ENCODE data around the gene CTR9.
A peak's percentile ranks its signal among the peaks of the same experiment; 100 is the strongest.

CTR9 gene

DNA sequence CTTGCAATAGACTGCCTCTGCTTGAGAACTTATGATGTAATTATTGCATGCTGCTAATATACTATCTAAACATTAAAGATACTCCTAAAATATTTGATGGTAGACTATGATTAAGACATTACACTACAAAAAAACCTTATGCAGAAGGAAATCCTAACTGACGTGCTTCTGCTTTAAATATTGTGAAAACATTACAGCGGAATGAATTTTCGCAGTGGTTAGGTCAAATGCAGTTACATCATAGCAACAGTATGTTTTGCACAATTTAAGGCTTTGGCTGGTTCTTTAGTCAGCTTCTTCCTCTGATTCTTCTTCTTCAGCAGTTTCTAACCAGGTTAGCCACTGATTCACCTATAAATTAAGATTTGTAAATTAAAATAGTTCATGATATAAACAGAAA is 46.5 kb downstream of the CTR9 start:
- DNase-seq, result no peak
- Mint-ChIP-seq H3K4me1 (peaks cover 20% of the 10 kb centered on the region), H3K4me3 (no peak overlapping the region), H3K27me3 (ENCODE audit: low read depth, poor library complexity) (peaks cover 12% of the 10 kb centered on the region), H3K27ac (no peak overlapping the region), H3K36me3 (ENCODE audit: low read depth) (peaks cover 75% of the 10 kb centered on the region), H3K9me3 (no peaks in the 10 kb centered on the region)
- TF ChIP-seq, protein P1, sequence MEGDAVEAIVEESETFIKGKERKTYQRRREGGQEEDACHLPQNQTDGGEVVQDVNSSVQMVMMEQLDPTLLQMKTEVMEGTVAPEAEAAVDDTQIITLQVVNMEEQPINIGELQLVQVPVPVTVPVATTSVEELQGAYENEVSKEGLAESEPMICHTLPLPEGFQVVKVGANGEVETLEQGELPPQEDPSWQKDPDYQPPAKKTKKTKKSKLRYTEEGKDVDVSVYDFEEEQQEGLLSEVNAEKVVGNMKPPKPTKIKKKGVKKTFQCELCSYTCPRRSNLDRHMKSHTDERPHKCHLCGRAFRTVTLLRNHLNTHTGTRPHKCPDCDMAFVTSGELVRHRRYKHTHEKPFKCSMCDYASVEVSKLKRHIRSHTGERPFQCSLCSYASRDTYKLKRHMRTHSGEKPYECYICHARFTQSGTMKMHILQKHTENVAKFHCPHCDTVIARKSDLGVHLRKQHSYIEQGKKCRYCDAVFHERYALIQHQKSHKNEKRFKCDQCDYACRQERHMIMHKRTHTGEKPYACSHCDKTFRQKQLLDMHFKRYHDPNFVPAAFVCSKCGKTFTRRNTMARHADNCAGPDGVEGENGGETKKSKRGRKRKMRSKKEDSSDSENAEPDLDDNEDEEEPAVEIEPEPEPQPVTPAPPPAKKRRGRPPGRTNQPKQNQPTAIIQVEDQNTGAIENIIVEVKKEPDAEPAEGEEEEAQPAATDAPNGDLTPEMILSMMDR (IDR thresholded peaks at IDR 0.05), result no peak

DNA sequence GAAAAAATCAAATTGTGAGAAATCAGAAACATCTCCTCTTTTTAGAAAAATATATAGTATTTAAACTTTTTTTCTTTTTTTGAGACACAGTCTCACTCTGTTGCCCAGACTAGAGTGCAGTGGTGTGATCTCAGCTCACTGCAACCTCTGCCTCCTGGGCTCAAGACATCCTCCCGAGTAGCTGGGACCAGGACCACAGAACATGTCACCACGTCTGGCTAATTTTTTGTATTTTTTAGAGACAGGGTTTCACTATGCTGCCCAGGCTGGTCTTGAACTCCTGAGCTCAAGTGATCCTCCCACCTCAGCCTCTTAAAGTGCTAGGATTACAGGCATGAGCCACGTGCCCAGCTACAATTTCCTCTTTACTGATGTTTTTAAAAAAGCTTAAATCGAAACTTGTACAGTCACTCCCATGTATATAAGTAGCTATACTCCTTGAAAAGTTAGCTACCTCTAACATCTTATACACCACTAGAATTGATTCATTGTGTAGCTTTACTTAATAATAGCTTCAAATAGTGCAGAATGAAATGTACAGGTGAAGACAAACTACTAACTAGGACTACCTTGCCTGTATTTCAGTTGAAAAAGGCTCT is 47.4 kb downstream of the CTR9 start:
- Mint-ChIP-seq H3K27me3 (ENCODE audit: low read depth, poor library complexity) (peaks cover 7% of the 10 kb centered on the region), H3K27ac (no peak overlapping the region), H3K4me1 (peaks cover 16% of the 10 kb centered on the region), H3K9me3 (no peaks in the 10 kb centered on the region), H3K4me3 (no peak overlapping the region), H3K36me3 (ENCODE audit: low read depth) (peaks cover 84% of the 10 kb centered on the region)
- TF ChIP-seq, protein P1 (IDR thresholded peaks at IDR 0.05), result no peak
- DNase-seq, result no peak

DNA sequence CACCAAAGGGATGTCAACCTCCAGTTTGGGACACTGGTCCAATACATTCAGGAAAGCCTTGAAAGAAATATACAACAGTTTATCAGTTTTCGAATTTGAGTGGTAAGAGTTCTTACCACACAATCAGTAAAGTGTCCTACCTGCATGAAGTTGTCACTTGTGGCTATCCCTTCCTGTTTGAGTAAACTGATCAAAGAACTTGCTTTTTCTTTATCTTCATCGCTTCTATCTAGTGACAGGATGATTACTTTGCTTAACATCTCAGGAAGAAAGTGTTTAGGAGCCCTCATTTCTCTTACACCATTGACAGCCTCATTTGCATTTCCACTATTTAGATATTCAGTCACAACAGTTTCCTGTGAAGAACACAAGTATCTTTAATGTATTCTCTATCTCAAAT is 49.2 kb downstream of the CTR9 start:
- TF ChIP-seq, protein P1 (IDR thresholded peaks at IDR 0.05), result no peak
- no peak for DNase-seq
- Mint-ChIP-seq H3K4me1 (peaks cover 27% of the 10 kb centered on the region), H3K27ac (peak overlapping the region; percentile 37), H3K27me3 (ENCODE audit: low read depth, poor library complexity) (peaks cover 3% of the 10 kb centered on the region), H3K9me3 (no peaks in the 10 kb centered on the region), H3K4me3 (no peak overlapping the region), H3K36me3 (ENCODE audit: low read depth) (peaks cover 94% of the 10 kb centered on the region)

DNA sequence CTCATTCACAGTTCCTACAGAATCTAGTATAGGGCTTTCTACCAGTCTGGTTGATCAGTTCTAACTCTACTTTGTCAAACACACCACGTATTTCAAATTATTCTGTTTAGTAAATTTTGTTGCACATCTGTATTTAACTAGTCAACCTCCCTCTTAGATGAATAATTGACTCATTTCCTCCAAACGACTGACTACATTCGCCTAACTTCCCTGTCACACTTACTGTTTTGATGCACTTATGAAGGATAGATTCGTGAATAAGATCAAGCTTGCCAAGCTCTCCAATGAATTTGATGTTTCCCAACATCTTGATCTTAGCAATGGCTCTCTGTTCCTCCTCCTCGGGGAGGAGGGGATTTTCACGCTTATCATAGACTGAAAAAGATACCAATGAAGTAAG is 52.6 kb downstream of the CTR9 start:
- H3K9me3 Mint-ChIP-seq, result no peaks in the 10 kb centered on the region
- peaks cover 7% of the 10 kb centered on the region for H3K27me3 Mint-ChIP-seq (ENCODE audit: low read depth, poor library complexity)
- H3K36me3 Mint-ChIP-seq (ENCODE audit: low read depth), result peaks cover 91% of the 10 kb centered on the region
- H3K4me3 Mint-ChIP-seq, result no peak overlapping the region
- DNase-seq, result no peak
- peak overlapping the region; percentile 64 for H3K27ac Mint-ChIP-seq
- TF ChIP-seq, protein P1 (IDR thresholded peaks at IDR 0.05), result no peak
- H3K4me1 Mint-ChIP-seq, result peaks cover 48% of the 10 kb centered on the region

DNA sequence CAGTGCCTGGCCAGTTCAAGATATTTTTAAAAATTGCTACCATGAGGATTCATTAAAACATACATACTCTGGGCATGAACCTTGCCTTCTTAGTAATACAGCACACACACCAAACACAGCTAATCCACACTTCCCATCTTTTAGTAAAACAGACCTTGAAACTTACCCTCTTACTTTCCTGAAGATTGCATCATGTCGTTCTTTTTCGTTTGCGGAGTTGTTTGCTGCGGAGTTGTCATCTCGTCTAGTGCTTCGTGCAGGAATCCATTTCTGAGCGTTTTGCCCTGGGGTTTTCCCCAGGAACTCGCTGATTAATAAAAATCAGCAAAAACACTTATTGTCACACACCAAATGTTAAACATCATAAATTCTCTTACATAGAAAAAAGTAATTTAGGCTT is 54.7 kb downstream of the CTR9 start:
- peak overlapping the region; percentile 92 for H3K27ac Mint-ChIP-seq
- H3K4me3 Mint-ChIP-seq, result peak overlapping the region; percentile 95
- peaks cover 70% of the 10 kb centered on the region for H3K36me3 Mint-ChIP-seq (ENCODE audit: low read depth)
- H3K27me3 Mint-ChIP-seq (ENCODE audit: low read depth, poor library complexity), result peaks cover 7% of the 10 kb centered on the region
- peaks cover 65% of the 10 kb centered on the region for H3K4me1 Mint-ChIP-seq
- DNase-seq, result no peak
- H3K9me3 Mint-ChIP-seq, result no peaks in the 10 kb centered on the region
- TF ChIP-seq, protein P1 (IDR thresholded peaks at IDR 0.05), result no peak

DNA sequence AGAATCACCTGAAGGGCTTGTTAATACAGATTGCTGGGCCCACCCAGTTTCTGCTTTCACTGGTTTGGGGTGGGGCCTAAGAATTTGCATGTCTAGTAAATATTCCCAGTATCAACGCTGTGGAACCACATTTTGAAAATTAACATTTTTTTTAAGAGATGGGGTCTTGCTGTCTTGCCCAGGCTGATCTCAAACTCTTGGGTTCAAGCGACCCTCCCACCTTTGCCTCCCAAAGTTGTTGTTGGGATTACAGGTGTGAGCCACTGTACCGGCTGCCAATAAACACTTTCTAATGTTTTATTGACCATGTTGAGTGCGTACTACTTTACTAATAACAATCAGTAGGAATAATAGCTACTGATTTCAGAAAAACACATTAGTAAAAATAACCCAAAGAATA is 55.2 kb downstream of the CTR9 start:
- TF ChIP-seq, protein P1 (IDR thresholded peaks at IDR 0.05), result no peak
- Mint-ChIP-seq H3K4me3 (peak overlapping the region; percentile 95), H3K9me3 (no peaks in the 10 kb centered on the region), H3K4me1 (peaks cover 63% of the 10 kb centered on the region), H3K27ac (peak overlapping the region; percentile 25), H3K27me3 (ENCODE audit: low read depth, poor library complexity) (peaks cover 7% of the 10 kb centered on the region), H3K36me3 (ENCODE audit: low read depth) (peaks cover 66% of the 10 kb centered on the region)
- DNase-seq, result no peak

Measured in nephron progenitor cell (in vitro differentiated cells).